ENCODE measurements around the gene KIAA0753. TPM values are rescaled to one million over a fixed set of nuclear protein-coding genes. Genes with fewer than 3 reads are reported as not detected.
"Not testable (repeated sequence)": the region's sequence is repeated elsewhere in the genome, so short reads cannot be mapped to it uniquely, and the experiment has no call there.

Gene KIAA0753
- total and polyA plus RNA-seq, 7 experiments from 2014 or later, result 2.6 to 18.4 (median 13.3) TPM

DNA sequence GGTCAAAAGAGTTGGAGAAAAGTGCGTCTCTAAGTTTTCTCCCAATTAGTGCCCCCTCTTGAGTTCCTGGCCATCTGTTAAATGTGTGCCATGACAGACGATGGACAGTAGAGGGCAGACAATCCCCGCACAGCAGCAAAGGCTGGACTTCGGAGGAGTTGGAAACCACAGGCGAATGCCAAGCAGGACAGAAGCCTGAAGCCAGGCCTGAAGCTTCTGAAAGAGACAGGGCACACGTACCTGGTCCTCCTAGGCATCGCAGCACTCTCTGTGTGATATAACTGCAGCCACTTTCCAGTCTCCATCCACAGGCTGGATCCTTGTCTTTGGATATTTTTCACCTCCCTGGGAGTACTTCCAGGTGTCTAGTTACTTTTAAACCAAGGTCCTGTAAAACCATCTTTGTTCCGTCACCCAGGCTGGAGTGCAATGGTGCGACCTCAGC lies 25.6 kb upstream of the KIAA0753 start:
- H3K4me1 ChIP-seq (ENCODE audit: control insufficient read depth in 2 of 2, insufficient read depth in 2 of 2, low read length in 2 of 2), result no peaks in the 10 kb centered on the region
- H3K27ac ChIP-seq (ENCODE audit: low read depth, low read length), result no peak overlapping the region
- DNase-seq, result peak in 3 of 9 donors; percentile 22 to 34 (median 24)
- ChIA-PET POLR2A (no interaction called here), CTCF (interaction anchor here (0.6 to 1.9 kb wide), 5 partner anchors 177 to 470 kb away, joined by 3 to 7 read pairs (median 3); no protein-coding TSS in a partner anchor)
- H3K27me3 ChIP-seq (ENCODE audit: control insufficient read depth in 2 of 2, insufficient read depth in 2 of 2, low read length in 2 of 2), result no peaks in the 10 kb centered on the region
- no peaks in the 10 kb centered on the region for H3K9me3 Mint-ChIP-seq
- no peak overlapping the region for H3K4me3 Mint-ChIP-seq
- H3K27me3 Mint-ChIP-seq, result peaks cover 0 to 15% (median 0%) of the 10 kb centered on the region in 5 donors
- no peaks in the 10 kb centered on the region for H3K9me3 ChIP-seq (ENCODE audit: control insufficient read depth in 2 of 3, low read length in 3 of 3)
- peak; percentile 87 for ATAC-seq
- intact Hi-C loops (cut with micrococcal nuclease), result loop anchor here (1.0 to 10.0 kb wide), 4 partner anchors 15 to 336 kb away; partner anchors contain the start of genes C17orf100 (in 1 of the 2), MED31 (in 1 of the 2) and XAF1 (in 1 of the 2)
- H3K36me3 Mint-ChIP-seq, result peaks cover 0 to 32% (median 7%) of the 10 kb centered on the region in 5 donors
- peaks cover 5 to 25% (median 10%) of the 10 kb centered on the region in 7 donors for H3K4me1 Mint-ChIP-seq
- peaks cover 0 to 4% (median 0%) of the 10 kb centered on the region in 3 experiments for H3K36me3 ChIP-seq (ENCODE audit: control insufficient read depth in 2 of 3, insufficient read depth in 3 of 3, low read length in 3 of 3)
- no peak overlapping the region for H3K4me3 ChIP-seq (ENCODE audit: low read length)
- H3K27ac Mint-ChIP-seq, result no peak overlapping the region

GRCh38 chr17:6663200-6663599 lies 22.7 kb upstream of the KIAA0753 start:
- POLR2A ChIA-PET; H3K27me3 ChIP-seq (ENCODE audit: control insufficient read depth in 2 of 2, insufficient read depth in 2 of 2, low read length in 2 of 2); H3K9me3 ChIP-seq (ENCODE audit: control insufficient read depth in 2 of 3, low read length in 3 of 3); H3K36me3 ChIP-seq (ENCODE audit: control insufficient read depth in 2 of 3, insufficient read depth in 3 of 3, low read length in 3 of 3); H3K9me3 Mint-ChIP-seq; H3K4me1 ChIP-seq (ENCODE audit: control insufficient read depth in 2 of 2, insufficient read depth in 2 of 2, low read length in 2 of 2); H3K4me3 ChIP-seq (ENCODE audit: low read length); H3K4me3 Mint-ChIP-seq; ATAC-seq; H3K27ac ChIP-seq (ENCODE audit: low read depth, low read length); H3K27ac Mint-ChIP-seq; DNase-seq: not testable (repeated sequence)
- Mint-ChIP-seq H3K27me3 (peaks cover 0 to 20% (median 0%) of the 10 kb centered on the region in 5 donors), H3K36me3 (peaks cover 0 to 31% (median 5%) of the 10 kb centered on the region in 5 donors), H3K4me1 (peaks cover 19 to 39% (median 27%) of the 10 kb centered on the region in 7 donors)
- intact Hi-C loops (cut with micrococcal nuclease), result loop anchor here in 1 of 2 donors (10.0 kb wide), 1 partner anchor 182 kb away; no protein-coding TSS in a partner anchor
- CTCF ChIA-PET, result interaction anchor here (0.5 to 1.4 kb wide), 2 partner anchors 15 to 53 kb away, joined by 3 read pairs; no protein-coding TSS in a partner anchor

DNA sequence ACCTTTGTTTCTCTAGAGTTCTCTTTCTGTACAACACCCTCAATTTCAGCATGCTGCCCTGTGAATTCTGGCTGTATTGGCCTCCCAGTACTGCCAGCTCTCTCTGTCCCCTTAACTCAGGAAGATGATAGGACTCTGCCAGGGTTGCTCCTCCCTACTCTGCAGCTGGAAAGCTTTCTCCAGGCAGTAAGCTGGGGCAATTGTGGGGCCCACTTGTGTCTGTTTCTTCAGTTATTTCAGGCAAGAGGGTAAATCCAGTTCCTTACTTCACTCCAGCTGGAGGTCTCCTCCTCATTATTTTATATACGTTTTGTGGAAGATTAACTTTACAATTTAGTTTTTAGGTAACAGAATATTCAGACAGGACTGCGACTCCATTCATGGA lies 20.9 kb upstream of the KIAA0753 start:
- Mint-ChIP-seq H3K27ac (peak overlapping the region in 2 of 9 donors; percentile 21), H3K36me3 (peaks cover 0 to 22% (median 0%) of the 10 kb centered on the region in 5 donors), H3K9me3 (no peaks in the 10 kb centered on the region), H3K4me1 (peaks cover 30 to 39% (median 32%) of the 10 kb centered on the region in 7 donors), H3K27me3 (peaks cover 0 to 18% (median 0%) of the 10 kb centered on the region in 5 donors), H3K4me3 (peak overlapping the region in 2 of 10 donors; percentile 59 to 60)
- H3K4me1 ChIP-seq (ENCODE audit: control insufficient read depth in 2 of 2, insufficient read depth in 2 of 2, low read length in 2 of 2), result peaks cover 7 to 10% of the 10 kb centered on the region in 2 donors
- no peaks in the 10 kb centered on the region for H3K27me3 ChIP-seq (ENCODE audit: control insufficient read depth in 2 of 2, insufficient read depth in 2 of 2, low read length in 2 of 2)
- DNase-seq, result no peak
- intact Hi-C loops (cut with micrococcal nuclease), result loop anchor here in 1 of 2 donors (10.0 kb wide), 1 partner anchor 183 kb away; no protein-coding TSS in a partner anchor
- no peak for ATAC-seq
- no peaks in the 10 kb centered on the region for H3K36me3 ChIP-seq (ENCODE audit: control insufficient read depth in 2 of 3, insufficient read depth in 3 of 3, low read length in 3 of 3)
- ChIA-PET POLR2A (interaction anchor here (1.3 kb wide), 1 partner anchor 19 kb away, joined by 3 read pairs; no protein-coding TSS in a partner anchor), CTCF (interaction anchor here (0.7 kb wide), 1 partner anchor 673 kb away, joined by 3 read pairs; no protein-coding TSS in a partner anchor)
- no peak overlapping the region for H3K4me3 ChIP-seq (ENCODE audit: low read length)
- no peaks in the 10 kb centered on the region for H3K9me3 ChIP-seq (ENCODE audit: control insufficient read depth in 2 of 3, low read length in 3 of 3)
- H3K27ac ChIP-seq (ENCODE audit: low read depth, low read length), result no peak overlapping the region

- peak in 1 of 9 donors; percentile 49 for DNase-seq
Measured at GRCh38 chr17:6660805-6661463, 20.4 kb upstream of the KIAA0753 start.

DNA sequence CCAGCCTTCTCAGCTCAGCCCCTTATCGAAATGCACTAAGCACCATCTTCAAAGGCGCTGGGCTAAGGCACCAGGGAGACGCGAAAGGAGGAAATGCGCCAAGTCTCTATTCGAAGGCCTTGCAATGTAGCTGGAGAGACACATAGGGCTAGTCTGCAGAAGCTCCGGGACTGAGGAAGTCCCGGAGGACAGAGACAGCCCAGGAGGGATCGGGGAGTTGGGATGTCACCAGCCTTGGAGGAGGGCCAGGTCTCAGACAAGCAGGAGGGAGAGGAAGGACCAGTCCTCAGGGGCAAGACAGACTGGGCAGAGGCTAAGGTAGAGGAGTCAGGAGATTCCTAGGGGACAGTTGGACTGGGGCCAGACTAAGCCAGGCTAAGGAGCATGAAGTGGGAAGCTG lies 19.6 kb upstream of the KIAA0753 start:
- Mint-ChIP-seq H3K27ac (peak overlapping the region in 3 of 9 donors; percentile 18 to 88 (median 61)), H3K36me3 (peaks cover 0 to 22% (median 0%) of the 10 kb centered on the region in 5 donors), H3K4me1 (peaks cover 29 to 46% (median 39%) of the 10 kb centered on the region in 7 donors), H3K9me3 (no peaks in the 10 kb centered on the region), H3K4me3 (peak overlapping the region in 5 of 10 donors; percentile 6 to 76 (median 48)), H3K27me3 (peaks cover 0 to 27% (median 0%) of the 10 kb centered on the region in 5 donors)
- intact Hi-C loops (cut with micrococcal nuclease), result loop anchor here in 1 of 2 donors (10.0 kb wide), 1 partner anchor 185 kb away; no protein-coding TSS in a partner anchor
- H3K36me3 ChIP-seq (ENCODE audit: control insufficient read depth in 2 of 3, insufficient read depth in 3 of 3, low read length in 3 of 3), result no peaks in the 10 kb centered on the region
- H3K4me1 ChIP-seq (ENCODE audit: control insufficient read depth in 2 of 2, insufficient read depth in 2 of 2, low read length in 2 of 2), result peaks cover 7 to 14% of the 10 kb centered on the region in 2 donors
- no peaks in the 10 kb centered on the region for H3K9me3 ChIP-seq (ENCODE audit: control insufficient read depth in 2 of 3, low read length in 3 of 3)
- H3K27me3 ChIP-seq (ENCODE audit: control insufficient read depth in 2 of 2, insufficient read depth in 2 of 2, low read length in 2 of 2), result no peaks in the 10 kb centered on the region
- POLR2A ChIA-PET, result interaction anchor here (0.7 kb wide), 1 partner anchor 19 kb away, joined by 3 read pairs; no protein-coding TSS in a partner anchor
- no peak for DNase-seq
- no peak overlapping the region for H3K4me3 ChIP-seq (ENCODE audit: low read length)
- CTCF ChIA-PET, result no interaction called here
- no peak overlapping the region for H3K27ac ChIP-seq (ENCODE audit: low read depth, low read length)
- no peak for ATAC-seq

More at GRCh38 chr17:6660805-6661463, 20.4 kb upstream of the KIAA0753 start:
- Mint-ChIP-seq H3K9me3 (no peaks in the 10 kb centered on the region), H3K27me3 (peaks cover 0 to 21% (median 0%) of the 10 kb centered on the region in 5 donors), H3K4me3 (peak overlapping the region in 3 of 10 donors; percentile 30 to 60 (median 59)), H3K36me3 (peaks cover 0 to 22% (median 0%) of the 10 kb centered on the region in 5 donors), H3K4me1 (peaks cover 28 to 39% (median 32%) of the 10 kb centered on the region in 7 donors), H3K27ac (peak overlapping the region in 6 of 9 donors; percentile 4 to 83 (median 19))
- H3K27me3 ChIP-seq (ENCODE audit: control insufficient read depth in 2 of 2, insufficient read depth in 2 of 2, low read length in 2 of 2), result no peaks in the 10 kb centered on the region
- H3K4me1 ChIP-seq (ENCODE audit: control insufficient read depth in 2 of 2, insufficient read depth in 2 of 2, low read length in 2 of 2), result peaks cover 7 to 10% of the 10 kb centered on the region in 2 donors
- H3K9me3 ChIP-seq (ENCODE audit: control insufficient read depth in 2 of 3, low read length in 3 of 3), result no peaks in the 10 kb centered on the region
- POLR2A ChIA-PET, result interaction anchor here (1.3 kb wide), 1 partner anchor 19 kb away, joined by 3 read pairs; no protein-coding TSS in a partner anchor
- H3K4me3 ChIP-seq (ENCODE audit: low read length), result no peak overlapping the region
- no peak for ATAC-seq
- intact Hi-C loops (cut with micrococcal nuclease), result loop anchor here in 1 of 2 donors (10.0 kb wide), 1 partner anchor 184 kb away; no protein-coding TSS in a partner anchor
- no peaks in the 10 kb centered on the region for H3K36me3 ChIP-seq (ENCODE audit: control insufficient read depth in 2 of 3, insufficient read depth in 3 of 3, low read length in 3 of 3)
- H3K27ac ChIP-seq (ENCODE audit: low read depth, low read length), result no peak overlapping the region
- CTCF ChIA-PET, result no interaction called here

- H3K4me3 Mint-ChIP-seq, result peak overlapping the region; percentile 36 to 98 (median 92)
- ATAC-seq; H3K27ac ChIP-seq (ENCODE audit: low read depth, low read length); DNase-seq; CTCF ChIA-PET; H3K9me3 Mint-ChIP-seq; H3K9me3 ChIP-seq (ENCODE audit: control insufficient read depth in 2 of 3, low read length in 3 of 3); H3K27me3 ChIP-seq (ENCODE audit: control insufficient read depth in 2 of 2, insufficient read depth in 2 of 2, low read length in 2 of 2); H3K4me3 ChIP-seq (ENCODE audit: low read length); H3K36me3 ChIP-seq (ENCODE audit: control insufficient read depth in 2 of 3, insufficient read depth in 3 of 3, low read length in 3 of 3): not testable (repeated sequence)
- H3K4me1 ChIP-seq (ENCODE audit: control insufficient read depth in 2 of 2, insufficient read depth in 2 of 2, low read length in 2 of 2), result peaks cover 7 to 20% of the 10 kb centered on the region in 2 donors
- intact Hi-C loops (cut with micrococcal nuclease), result loop anchor here (10.0 kb wide), 2 partner anchors 556 to 1714 kb away; partner anchors contain the start of genes ACADVL (in 1 of the 2), DLG4 (in 1 of the 2), PFN1 (in 1 of the 2) and RNF167 (in 1 of the 2)
- peaks cover 0 to 37% (median 0%) of the 10 kb centered on the region in 5 donors for H3K27me3 Mint-ChIP-seq
- peaks cover 0 to 23% (median 0%) of the 10 kb centered on the region in 5 donors for H3K36me3 Mint-ChIP-seq
- peak overlapping the region in 2 of 9 donors; percentile 61 to 88 for H3K27ac Mint-ChIP-seq
- POLR2A ChIA-PET, result interaction anchor here (1.8 kb wide), 1 partner anchor 17 kb away, joined by 9 read pairs; the partner anchor contains the start of gene TXNDC17
- peaks cover 30 to 63% (median 48%) of the 10 kb centered on the region in 7 donors for H3K4me1 Mint-ChIP-seq
Measured at GRCh38 chr17:6658411-6658810, 17.9 kb upstream of the KIAA0753 start.

Data from naive thymus-derived CD4-positive, alpha-beta T cell (primary cell).